HEK293T (cell line): Measurements from ENCODE around the gene NECAB2.

Experiments used
- CTCF ChIA-PET: fragments of 350-600 bp; formaldehyde crosslinking; extraction: SDS; loops from one replicate; lab custom pipeline; 2021; ENCODE audit warnings: antibody characterized with exemption, inconsistent platforms; lab: Yijun Ruan, JAX
- POLR2A ChIA-PET: fragments of 350-600 bp; formaldehyde crosslinking; extraction: SDS; loops from one replicate; lab custom pipeline; 2020; ENCODE audit warnings: antibody characterized with exemption, inconsistent platforms; lab: Yijun Ruan, JAX
- DNase-seq: peaks from one replicate; pipeline ENCODE4 v3.0.0; 2012; ENCODE audit warnings: mixed read lengths; ENCODE audit errors: extremely low spot score
- ARNT ChIP-seq: fragments of 450-650 bp; IDR thresholded peaks from 2 replicates; pipeline ENCODE4 v1.6.1; 2017; ENCODE audit warnings: mild to moderate bottlenecking
- BHLHE40 ChIP-seq: fragments of 450-650 bp; IDR thresholded peaks from 2 replicates; pipeline ENCODE4 v1.6.1; 2016; ENCODE audit warnings: mild to moderate bottlenecking, moderate library complexity, borderline replicate concordance
- CTBP1 ChIP-seq: fragments of 450-650 bp; IDR thresholded peaks from 2 replicates; pipeline ENCODE4 v1.6.1; 2016; ENCODE audit warnings: borderline replicate concordance
- ELF4 ChIP-seq: fragments of 450-650 bp; IDR thresholded peaks from 2 replicates; pipeline ENCODE4 v1.6.1; 2017; ENCODE audit warnings: antibody characterized with exemption
- FOXA1 ChIP-seq: fragments of 450-650 bp; IDR thresholded peaks from 2 replicates; pipeline ENCODE4 v1.6.1; 2016; ENCODE audit warnings: mild to moderate bottlenecking
- FOXK2 ChIP-seq: fragments of 450-650 bp; IDR thresholded peaks from 2 replicates; pipeline ENCODE4 v1.6.1; 2016; ENCODE audit warnings: mild to moderate bottlenecking
- FOXM1 ChIP-seq: fragments of 450-650 bp; IDR thresholded peaks from 2 replicates; pipeline ENCODE4 v1.6.1; 2017; ENCODE audit warnings: mild to moderate bottlenecking, borderline replicate concordance
- HDGF ChIP-seq: fragments of 450-650 bp; IDR thresholded peaks from 2 replicates; pipeline ENCODE4 v1.6.1; 2017; ENCODE audit warnings: antibody characterized with exemption, borderline replicate concordance
- L3MBTL2 ChIP-seq: fragments of 450-650 bp; conservative IDR thresholded peaks from 2 replicates; pipeline ENCODE4 v1.6.1; 2016; ENCODE audit warnings: mild to moderate bottlenecking
- LEF1 ChIP-seq: fragments of 450-650 bp; IDR thresholded peaks from 2 replicates; pipeline ENCODE4 v1.6.1; 2017; ENCODE audit warnings: mild to moderate bottlenecking, borderline replicate concordance
- NFRKB ChIP-seq: fragments of 450-650 bp; IDR thresholded peaks from 2 replicates; pipeline ENCODE4 v1.6.1; 2016; ENCODE audit warnings: mild to moderate bottlenecking, moderate library complexity
- PKNOX1 ChIP-seq: fragments of 450-650 bp; IDR thresholded peaks from 2 replicates; pipeline ENCODE4 v1.6.1; 2016
- SP1 ChIP-seq: fragments of 450-650 bp; IDR thresholded peaks from 2 replicates; pipeline ENCODE4 v1.6.1; 2017
- SUZ12 ChIP-seq: fragments of 450-650 bp; IDR thresholded peaks from 2 replicates; pipeline ENCODE4 v1.6.1; 2016; ENCODE audit warnings: mild to moderate bottlenecking
- TARDBP ChIP-seq: fragments of 450-650 bp; IDR thresholded peaks from 2 replicates; pipeline ENCODE4 v1.6.1; 2016
- ZNF384 ChIP-seq: fragments of 450-650 bp; IDR thresholded peaks from 2 replicates; pipeline ENCODE4 v1.6.1; 2016

NECAB2 gene

GRCh38 chr16:83959656-83960434 lies 8.2 kb upstream of the NECAB2 start:
- CTCF ChIA-PET, result no interaction called here
- POLR2A ChIA-PET, result no interaction called here
- DNase-seq, result no peak
- TF ChIP-seq ELF4, result no peak
- TF ChIP-seq FOXA1, result no peak
- TF ChIP-seq FOXM1, result no peak
- no peak for TF ChIP-seq PKNOX1
- no peak for TF ChIP-seq ARNT
- TF ChIP-seq SP1, result no peak
- TF ChIP-seq L3MBTL2, result no peak
- no peak for TF ChIP-seq LEF1
- no peak for TF ChIP-seq SUZ12

GRCh38 chr16:83960521-83961249 lies 7.4 kb upstream of the NECAB2 start:
- POLR2A ChIA-PET, result no interaction called here
- no peak for DNase-seq
- no peak for TF ChIP-seq NFRKB
- TF ChIP-seq ARNT, result no peak
- TF ChIP-seq L3MBTL2, result no peak
- no peak for TF ChIP-seq ZNF384
- TF ChIP-seq SUZ12, result no peak
- TF ChIP-seq BHLHE40, result no peak
- CTCF ChIA-PET, result no interaction called here

GRCh38 chr16:83961591-83961990 lies 6.5 kb upstream of the NECAB2 start:
- ChIA-PET POLR2A (no interaction called here), CTCF (no interaction called here)
- DNase-seq, result no peak
- TF ChIP-seq ZNF384, result no peak
- TF ChIP-seq L3MBTL2, result no peak
- no peak for TF ChIP-seq SP1
- TF ChIP-seq SUZ12, result no peak
- TF ChIP-seq PKNOX1, result no peak
- no peak for TF ChIP-seq ELF4
- no peak for TF ChIP-seq FOXM1

- ChIA-PET CTCF (no interaction called here), POLR2A (no interaction called here)
- TF ChIP-seq SP1 (no peak), PKNOX1 (0 out of 2 replicates have a peak, but pooled peaks have one; percentile 19)
- no peak for DNase-seq
Measured at GRCh38 chr16:83963277-83964119, 4.5 kb upstream of the NECAB2 start.

- no peak for DNase-seq
- CTCF ChIA-PET, result interaction anchor here (0.6 to 2.5 kb wide), 4 partner anchors 11 to 101 kb away, joined by 3 to 12 read pairs (median 6); no protein-coding TSS in a partner anchor
- POLR2A ChIA-PET, result no interaction called here
- TF ChIP-seq FOXA1 (no peak), CTBP1 (no peak), FOXM1 (no peak), SP1 (no peak), ELF4 (no peak), L3MBTL2 (no peak), ZNF384 (no peak), NFRKB (no peak), TARDBP (no peak), LEF1 (no peak), HDGF (no peak), BHLHE40 (no peak), PKNOX1 (no peak), ARNT (no peak), SUZ12 (no peak), FOXK2 (no peak)
Measured at GRCh38 chr16:83964684-83965443, 3.2 kb upstream of the NECAB2 start.
